Liver (tissue), 9 donors: ENCODE measurements around the gene DBH. TPM values are rescaled to one million over a fixed set of nuclear protein-coding genes. Genes with fewer than 3 reads are reported as not detected.

ENCODE experiments used
- DNase-seq: peaks from one replicate; pipeline ENCODE4 v3.0.0-alpha.2; 2017; ENCODE audit warnings: low spot score
- H3K27ac ChIP-seq, 2 donors: one replicate each; pipeline ENCODE4 v1.7.0; 2013; ENCODE audit warnings: inconsistent platforms in 2 of 2, low read length in 2 of 2, control low read depth in 1 of 2, low read depth in 1 of 2, mild to moderate bottlenecking in 1 of 2
- H3K27me3 ChIP-seq, 4 donors: one replicate each; pipeline versions ENCODE4 v1.6.1 to v1.7.0; 2013; ENCODE audit warnings: low read length in 3 of 4, inconsistent platforms in 1 of 4, mild to moderate bottlenecking in 1 of 4, moderate library complexity in 1 of 4; ENCODE audit not compliant: control insufficient read depth in 4 of 4, insufficient read depth in 4 of 4
- H3K36me3 ChIP-seq, 4 donors: one replicate each; pipeline versions ENCODE4 v1.6.1 to v1.7.0; 2013; ENCODE audit warnings: low read length in 3 of 4, mild to moderate bottlenecking in 3 of 4, low read depth in 1 of 4, moderate library complexity in 1 of 4; ENCODE audit not compliant: control insufficient read depth in 4 of 4, insufficient read depth in 3 of 4
- H3K4me1 ChIP-seq, 4 donors: one replicate each; pipeline versions ENCODE4 v1.6.1 to v1.7.0; 2013; ENCODE audit warnings: low read length in 3 of 4, mild to moderate bottlenecking in 3 of 4, moderate library complexity in 1 of 4; ENCODE audit not compliant: control insufficient read depth in 4 of 4, insufficient read depth in 4 of 4
- H3K4me3 ChIP-seq, 3 donors: one replicate each; pipeline versions ENCODE4 v1.6.1 to v1.7.0; 2013; ENCODE audit warnings: low read length in 3 of 3, control low read depth in 1 of 3, low read depth in 1 of 3, mild to moderate bottlenecking in 1 of 3
- H3K9ac ChIP-seq, 2 donors: one replicate each; pipeline ENCODE4 v1.7.0; 2013; ENCODE audit warnings: low read length in 2 of 2, mild to moderate bottlenecking in 2 of 2, moderate library complexity in 2 of 2, control low read depth in 1 of 2, low read depth in 1 of 2
- H3K9me3 ChIP-seq, 4 donors: one replicate each; pipeline versions ENCODE4 v1.6.1 to v1.7.0; 2013; ENCODE audit warnings: low read length in 3 of 4; ENCODE audit not compliant: control insufficient read depth in 4 of 4
- EGR1 ChIP-seq, 2 donors: IDR thresholded peaks; 2 replicates each; pipeline ENCODE4 v1.6.1; 2016 to 2018; ENCODE audit warnings: antibody characterized with exemption in 2 of 2, low read depth in 2 of 2
- FOXA1 ChIP-seq: IDR thresholded peaks from 2 replicates; pipeline ENCODE4 v1.6.1; 2016; ENCODE audit warnings: antibody characterized with exemption
- FOXA2 ChIP-seq: IDR thresholded peaks from 2 replicates; pipeline ENCODE4 v1.6.1; 2016; ENCODE audit warnings: antibody characterized with exemption
- GABPA ChIP-seq, 2 donors: IDR thresholded peaks in 1 of 2; conservative IDR thresholded peaks in 1 of 2; 2 replicates each; pipeline ENCODE4 v1.6.1; 2016; ENCODE audit warnings: antibody characterized with exemption in 2 of 2, mild to moderate bottlenecking in 1 of 2, moderate library complexity in 1 of 2
- HNF4A ChIP-seq, 2 donors: conservative IDR thresholded peaks; 2 replicates each; pipeline ENCODE4 v1.6.1; 2016; ENCODE audit warnings: antibody characterized with exemption in 2 of 2, mild to moderate bottlenecking in 2 of 2
- HNF4G ChIP-seq: IDR thresholded peaks from 2 replicates; pipeline ENCODE4 v1.6.1; 2016; ENCODE audit warnings: antibody characterized with exemption
- JUND ChIP-seq, 2 donors: IDR thresholded peaks; 2 replicates each; pipeline ENCODE4 v1.6.1; 2016; ENCODE audit warnings: antibody characterized with exemption in 2 of 2
- NR2F2 ChIP-seq: IDR thresholded peaks from 2 replicates; pipeline ENCODE4 v1.6.1; 2016; ENCODE audit warnings: antibody characterized with exemption
- RAD21 ChIP-seq, 2 donors: IDR thresholded peaks; 2 replicates each; pipeline ENCODE4 v1.6.1; 2016; ENCODE audit warnings: antibody characterized with exemption in 2 of 2, mild to moderate bottlenecking in 2 of 2
- RXRA ChIP-seq, 2 donors: IDR thresholded peaks; 2 replicates each; pipeline ENCODE4 v1.6.1; 2017 to 2018; ENCODE audit warnings: antibody characterized with exemption in 2 of 2, mild to moderate bottlenecking in 1 of 2
- SP1 ChIP-seq: IDR thresholded peaks from 2 replicates; pipeline ENCODE4 v1.6.1; 2018; ENCODE audit warnings: antibody characterized with exemption, mild to moderate bottlenecking
- TAF1 ChIP-seq: conservative IDR thresholded peaks from 2 replicates; pipeline ENCODE4 v1.6.1; 2016; ENCODE audit warnings: antibody characterized with exemption, mild to moderate bottlenecking
- YY1 ChIP-seq: IDR thresholded peaks from 2 replicates; pipeline ENCODE4 v1.6.1; 2016; ENCODE audit warnings: antibody characterized with exemption, mild to moderate bottlenecking
- WGBS: extraction: QIAGEN DNeasy Blood & Tissue Kit; methylation state at CpG from one replicate; pipeline ENCODE4 v1.1.7; 2013; 5-methylcytosine and 5-hydroxymethylcytosine counted together
- polyA plus RNA-seq, 2 donors: library from polyadenylated mRNA; stranded (reverse) in 1 of 2; unstranded in 1 of 2; fragments of 200-250 nt in 1 of 2; fragments of >200 nt in 1 of 2; fragmentation: Nextera tagmentation in 1 of 2; extraction: Ambion mirVana in 1 of 2; gene quantifications; one replicate each; pipeline versions ENCODE4 v1.2.1 to v1.2.3, GENCODE V29; 2013 to 2015
- total RNA-seq, 2 donors: library from RNA; depleted of rRNA; stranded (reverse); fragments of >200 nt; gene quantifications; one replicate each; pipeline ENCODE4 v1.2.3, GENCODE V29; 2014
- TF ChIP-seq, protein P1 (sequence below): fragments of 150-350 bp; IDR thresholded peaks from 2 replicates; pipeline ENCODE4 v1.5.1; 2017; ENCODE audit warnings: improper control_type of control experiment, low read depth, low read length; ENCODE audit not compliant: missing input control
- TF ChIP-seq, protein P2 (sequence below): IDR thresholded peaks from 2 replicates; pipeline ENCODE4 v1.6.1; 2016; ENCODE audit warnings: antibody characterized with exemption, mild to moderate bottlenecking
- TF ChIP-seq, protein P3 (sequence below): IDR thresholded peaks from 2 replicates; pipeline ENCODE4 v1.6.1; 2016; ENCODE audit warnings: antibody characterized with exemption
- TF ChIP-seq, protein P4 (sequence below): IDR thresholded peaks from 2 replicates; pipeline ENCODE4 v1.6.1; 2016; ENCODE audit warnings: antibody characterized with exemption
- TF ChIP-seq, protein P5 (sequence below): IDR thresholded peaks from 2 replicates; pipeline ENCODE4 v1.6.1; 2016; ENCODE audit warnings: antibody characterized with exemption
- donor health status: healthy.
- donor health status: healthy.
- donor health status: healthy.
- donor health status: healthy.
- donor health status: healthy.

The DBH gene
- total and polyA plus RNA-seq, 4 donors = 0.37 to 21.2 (median 2.5) TPM

DNA sequence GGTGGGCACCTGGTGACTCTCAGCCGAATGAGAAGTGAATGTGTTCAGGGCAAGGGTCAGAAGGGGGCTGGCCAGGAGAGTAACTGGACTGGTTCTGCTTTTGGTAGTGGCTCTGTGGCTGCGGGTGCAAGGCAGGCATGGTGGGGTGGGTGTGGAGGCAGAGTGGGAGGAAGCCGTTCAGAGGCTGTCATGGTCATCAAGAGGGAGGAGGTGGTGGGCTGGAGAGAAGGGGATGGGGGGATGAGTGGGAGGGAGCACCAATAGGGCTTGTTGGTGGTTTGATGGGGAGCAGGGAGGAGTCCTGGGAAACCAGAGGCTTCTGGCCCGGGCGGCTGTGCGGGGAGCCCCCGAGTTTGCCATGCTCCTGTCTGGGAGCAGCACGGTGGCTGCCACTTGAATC lies 40.3 kb upstream of the DBH start:
- Histone ChIP-seq H3K4me3 (no peak overlapping the region), H3K27ac (no peak overlapping the region), H3K9me3 (peaks cover 3 to 18% (median 8%) of the 10 kb centered on the region in 4 donors), H3K36me3 (no peaks in the 10 kb centered on the region), H3K27me3 (no peaks in the 10 kb centered on the region), H3K9ac (no peak overlapping the region), H3K4me1 (no peaks in the 10 kb centered on the region)
- 83% methylated on average over 8 of the region's 8 CpGs for WGBS
- DNase-seq = no peak
- no peak for TF ChIP-seq YY1
- TF ChIP-seq TAF1 = no peak
- TF ChIP-seq NR2F2 = no peak
- TF ChIP-seq, protein P1, sequence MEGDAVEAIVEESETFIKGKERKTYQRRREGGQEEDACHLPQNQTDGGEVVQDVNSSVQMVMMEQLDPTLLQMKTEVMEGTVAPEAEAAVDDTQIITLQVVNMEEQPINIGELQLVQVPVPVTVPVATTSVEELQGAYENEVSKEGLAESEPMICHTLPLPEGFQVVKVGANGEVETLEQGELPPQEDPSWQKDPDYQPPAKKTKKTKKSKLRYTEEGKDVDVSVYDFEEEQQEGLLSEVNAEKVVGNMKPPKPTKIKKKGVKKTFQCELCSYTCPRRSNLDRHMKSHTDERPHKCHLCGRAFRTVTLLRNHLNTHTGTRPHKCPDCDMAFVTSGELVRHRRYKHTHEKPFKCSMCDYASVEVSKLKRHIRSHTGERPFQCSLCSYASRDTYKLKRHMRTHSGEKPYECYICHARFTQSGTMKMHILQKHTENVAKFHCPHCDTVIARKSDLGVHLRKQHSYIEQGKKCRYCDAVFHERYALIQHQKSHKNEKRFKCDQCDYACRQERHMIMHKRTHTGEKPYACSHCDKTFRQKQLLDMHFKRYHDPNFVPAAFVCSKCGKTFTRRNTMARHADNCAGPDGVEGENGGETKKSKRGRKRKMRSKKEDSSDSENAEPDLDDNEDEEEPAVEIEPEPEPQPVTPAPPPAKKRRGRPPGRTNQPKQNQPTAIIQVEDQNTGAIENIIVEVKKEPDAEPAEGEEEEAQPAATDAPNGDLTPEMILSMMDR = no peak
- no peak for TF ChIP-seq FOXA2
- no peak for TF ChIP-seq FOXA1
- TF ChIP-seq, protein P2, sequence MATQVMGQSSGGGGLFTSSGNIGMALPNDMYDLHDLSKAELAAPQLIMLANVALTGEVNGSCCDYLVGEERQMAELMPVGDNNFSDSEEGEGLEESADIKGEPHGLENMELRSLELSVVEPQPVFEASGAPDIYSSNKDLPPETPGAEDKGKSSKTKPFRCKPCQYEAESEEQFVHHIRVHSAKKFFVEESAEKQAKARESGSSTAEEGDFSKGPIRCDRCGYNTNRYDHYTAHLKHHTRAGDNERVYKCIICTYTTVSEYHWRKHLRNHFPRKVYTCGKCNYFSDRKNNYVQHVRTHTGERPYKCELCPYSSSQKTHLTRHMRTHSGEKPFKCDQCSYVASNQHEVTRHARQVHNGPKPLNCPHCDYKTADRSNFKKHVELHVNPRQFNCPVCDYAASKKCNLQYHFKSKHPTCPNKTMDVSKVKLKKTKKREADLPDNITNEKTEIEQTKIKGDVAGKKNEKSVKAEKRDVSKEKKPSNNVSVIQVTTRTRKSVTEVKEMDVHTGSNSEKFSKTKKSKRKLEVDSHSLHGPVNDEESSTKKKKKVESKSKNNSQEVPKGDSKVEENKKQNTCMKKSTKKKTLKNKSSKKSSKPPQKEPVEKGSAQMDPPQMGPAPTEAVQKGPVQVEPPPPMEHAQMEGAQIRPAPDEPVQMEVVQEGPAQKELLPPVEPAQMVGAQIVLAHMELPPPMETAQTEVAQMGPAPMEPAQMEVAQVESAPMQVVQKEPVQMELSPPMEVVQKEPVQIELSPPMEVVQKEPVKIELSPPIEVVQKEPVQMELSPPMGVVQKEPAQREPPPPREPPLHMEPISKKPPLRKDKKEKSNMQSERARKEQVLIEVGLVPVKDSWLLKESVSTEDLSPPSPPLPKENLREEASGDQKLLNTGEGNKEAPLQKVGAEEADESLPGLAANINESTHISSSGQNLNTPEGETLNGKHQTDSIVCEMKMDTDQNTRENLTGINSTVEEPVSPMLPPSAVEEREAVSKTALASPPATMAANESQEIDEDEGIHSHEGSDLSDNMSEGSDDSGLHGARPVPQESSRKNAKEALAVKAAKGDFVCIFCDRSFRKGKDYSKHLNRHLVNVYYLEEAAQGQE = no peak
- TF ChIP-seq, protein P3, sequence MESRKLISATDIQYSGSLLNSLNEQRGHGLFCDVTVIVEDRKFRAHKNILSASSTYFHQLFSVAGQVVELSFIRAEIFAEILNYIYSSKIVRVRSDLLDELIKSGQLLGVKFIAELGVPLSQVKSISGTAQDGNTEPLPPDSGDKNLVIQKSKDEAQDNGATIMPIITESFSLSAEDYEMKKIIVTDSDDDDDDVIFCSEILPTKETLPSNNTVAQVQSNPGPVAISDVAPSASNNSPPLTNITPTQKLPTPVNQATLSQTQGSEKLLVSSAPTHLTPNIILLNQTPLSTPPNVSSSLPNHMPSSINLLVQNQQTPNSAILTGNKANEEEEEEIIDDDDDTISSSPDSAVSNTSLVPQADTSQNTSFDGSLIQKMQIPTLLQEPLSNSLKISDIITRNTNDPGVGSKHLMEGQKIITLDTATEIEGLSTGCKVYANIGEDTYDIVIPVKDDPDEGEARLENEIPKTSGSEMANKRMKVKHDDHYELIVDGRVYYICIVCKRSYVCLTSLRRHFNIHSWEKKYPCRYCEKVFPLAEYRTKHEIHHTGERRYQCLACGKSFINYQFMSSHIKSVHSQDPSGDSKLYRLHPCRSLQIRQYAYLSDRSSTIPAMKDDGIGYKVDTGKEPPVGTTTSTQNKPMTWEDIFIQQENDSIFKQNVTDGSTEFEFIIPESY = no peak
- no peak for TF ChIP-seq SP1
- TF ChIP-seq RAD21 (IDR thresholded peaks at IDR 0.05) = no peak
- TF ChIP-seq, protein P4, sequence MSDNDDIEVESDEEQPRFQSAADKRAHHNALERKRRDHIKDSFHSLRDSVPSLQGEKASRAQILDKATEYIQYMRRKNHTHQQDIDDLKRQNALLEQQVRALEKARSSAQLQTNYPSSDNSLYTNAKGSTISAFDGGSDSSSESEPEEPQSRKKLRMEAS = no peak
- TF ChIP-seq RXRA (IDR thresholded peaks at IDR 0.05) = no peak
- no peak for TF ChIP-seq GABPA (IDR thresholded peaks at IDR 0.05 in 1 of 2, conservative IDR thresholded peaks at IDR 0.05 in 1 of 2)
- no peak for TF ChIP-seq HNF4A (conservative IDR thresholded peaks at IDR 0.05)
- TF ChIP-seq HNF4G = no peak
- TF ChIP-seq JUND (IDR thresholded peaks at IDR 0.05) = no peak
- no peak for TF ChIP-seq EGR1 (IDR thresholded peaks at IDR 0.05; ENCODE audit: low read depth in 2 of 2)
- TF ChIP-seq, protein P5, sequence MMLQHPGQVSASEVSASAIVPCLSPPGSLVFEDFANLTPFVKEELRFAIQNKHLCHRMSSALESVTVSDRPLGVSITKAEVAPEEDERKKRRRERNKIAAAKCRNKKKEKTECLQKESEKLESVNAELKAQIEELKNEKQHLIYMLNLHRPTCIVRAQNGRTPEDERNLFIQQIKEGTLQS = no peak
